ENCODE measurements around the gene SERPINB8. TPM values are rescaled to one million over a fixed set of nuclear protein-coding genes. Genes with fewer than 3 reads are reported as not detected.

SERPINB8 gene
- total and polyA plus RNA-seq, 4 donors = 5.7 to 29.6 (median 19.1) TPM

DNA sequence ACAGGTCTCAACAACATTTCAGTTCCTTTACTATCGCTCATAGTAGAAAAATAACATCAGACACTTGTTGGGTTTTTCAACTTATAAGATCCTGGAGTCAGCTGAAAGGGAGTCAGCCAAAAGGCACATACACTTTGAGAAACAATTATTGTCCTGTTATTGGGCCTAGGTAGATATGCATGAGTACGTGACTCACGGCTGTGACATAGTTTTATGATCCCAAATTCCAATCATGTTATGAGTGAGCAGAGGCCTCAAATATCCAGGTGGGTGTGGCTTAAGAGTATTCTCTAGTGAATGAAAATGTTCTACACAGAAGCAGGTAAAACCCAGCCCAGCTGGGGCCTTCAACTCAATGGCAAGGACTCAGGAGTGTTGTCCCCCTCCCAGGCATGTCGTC lies 27.2 kb downstream of the SERPINB8 start:
- Histone ChIP-seq H3K4me3 (no peak overlapping the region), H3K4me1 (ENCODE audit: control insufficient read depth in 5 of 5, insufficient read depth in 5 of 5, low read length in 5 of 5) (no peaks in the 10 kb centered on the region), H3K27ac (ENCODE audit: low read depth in 1 of 2, low read length in 1 of 2) (no peak overlapping the region), H3K9ac (ENCODE audit: insufficient read depth in 1 of 2, low read length in 2 of 2) (no peak overlapping the region), H3K36me3 (ENCODE audit: control insufficient read depth in 4 of 4, insufficient read depth in 4 of 4, low read length in 4 of 4) (no peaks in the 10 kb centered on the region), H3K9me3 (ENCODE audit: control insufficient read depth in 4 of 4, insufficient read depth in 3 of 4, low read length in 3 of 4) (peaks cover 0 to 10% (median 0%) of the 10 kb centered on the region in 4 donors), H3K27me3 (ENCODE audit: control insufficient read depth in 3 of 3, insufficient read depth in 3 of 3, low read length in 2 of 3) (peaks cover 0 to 2% (median 0%) of the 10 kb centered on the region in 3 donors)
- DNase-seq = no peak
- TF ChIP-seq, protein P1, sequence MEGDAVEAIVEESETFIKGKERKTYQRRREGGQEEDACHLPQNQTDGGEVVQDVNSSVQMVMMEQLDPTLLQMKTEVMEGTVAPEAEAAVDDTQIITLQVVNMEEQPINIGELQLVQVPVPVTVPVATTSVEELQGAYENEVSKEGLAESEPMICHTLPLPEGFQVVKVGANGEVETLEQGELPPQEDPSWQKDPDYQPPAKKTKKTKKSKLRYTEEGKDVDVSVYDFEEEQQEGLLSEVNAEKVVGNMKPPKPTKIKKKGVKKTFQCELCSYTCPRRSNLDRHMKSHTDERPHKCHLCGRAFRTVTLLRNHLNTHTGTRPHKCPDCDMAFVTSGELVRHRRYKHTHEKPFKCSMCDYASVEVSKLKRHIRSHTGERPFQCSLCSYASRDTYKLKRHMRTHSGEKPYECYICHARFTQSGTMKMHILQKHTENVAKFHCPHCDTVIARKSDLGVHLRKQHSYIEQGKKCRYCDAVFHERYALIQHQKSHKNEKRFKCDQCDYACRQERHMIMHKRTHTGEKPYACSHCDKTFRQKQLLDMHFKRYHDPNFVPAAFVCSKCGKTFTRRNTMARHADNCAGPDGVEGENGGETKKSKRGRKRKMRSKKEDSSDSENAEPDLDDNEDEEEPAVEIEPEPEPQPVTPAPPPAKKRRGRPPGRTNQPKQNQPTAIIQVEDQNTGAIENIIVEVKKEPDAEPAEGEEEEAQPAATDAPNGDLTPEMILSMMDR (IDR thresholded peaks at IDR 0.05; ENCODE audit: control extremely low read depth, extremely low read depth) = no peak
- 86% methylated on average over 4 of the region's 4 CpGs for WGBS, 2 donors
- ATAC-seq (ENCODE audit: insufficient read depth, low FRiP score) = no peak

DNA sequence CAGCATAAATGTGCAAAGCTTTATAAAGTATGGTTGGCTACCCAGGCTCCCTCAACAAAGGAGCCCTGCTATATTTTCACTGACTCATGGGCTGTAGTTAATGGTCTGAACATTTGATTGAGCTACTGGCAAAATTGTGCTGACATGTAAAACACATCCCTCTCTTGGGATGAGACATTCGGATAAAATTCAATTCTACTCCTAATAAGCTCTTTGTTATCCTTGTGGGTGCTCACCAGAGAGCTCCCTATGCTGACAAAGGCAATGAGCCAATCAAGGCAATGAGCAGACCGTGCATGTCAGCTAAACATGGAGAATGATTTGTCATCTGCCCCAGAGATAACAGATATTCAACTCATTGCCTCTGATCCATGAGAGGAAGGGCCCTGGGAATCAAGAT lies 27.7 kb downstream of the SERPINB8 start:
- Histone ChIP-seq H3K27me3 (ENCODE audit: control insufficient read depth in 3 of 3, insufficient read depth in 3 of 3, low read length in 2 of 3) (peaks cover 0 to 4% (median 0%) of the 10 kb centered on the region in 3 donors), H3K27ac (ENCODE audit: low read depth in 1 of 2, low read length in 1 of 2) (no peak overlapping the region), H3K9me3 (ENCODE audit: control insufficient read depth in 4 of 4, insufficient read depth in 3 of 4, low read length in 3 of 4) (peaks cover 0 to 10% (median 0%) of the 10 kb centered on the region in 4 donors), H3K9ac (ENCODE audit: insufficient read depth in 1 of 2, low read length in 2 of 2) (no peak overlapping the region), H3K4me3 (no peak overlapping the region), H3K4me1 (ENCODE audit: control insufficient read depth in 5 of 5, insufficient read depth in 5 of 5, low read length in 5 of 5) (no peaks in the 10 kb centered on the region), H3K36me3 (ENCODE audit: control insufficient read depth in 4 of 4, insufficient read depth in 4 of 4, low read length in 4 of 4) (no peaks in the 10 kb centered on the region)
- ATAC-seq (ENCODE audit: insufficient read depth, low FRiP score) (no peak), DNase-seq (no peak)
- TF ChIP-seq, protein P1 (IDR thresholded peaks at IDR 0.05; ENCODE audit: control extremely low read depth, extremely low read depth) = no peak
- WGBS, 2 donors = 89 to 95% methylated on average over 2 of the region's 2 CpGs

DNA sequence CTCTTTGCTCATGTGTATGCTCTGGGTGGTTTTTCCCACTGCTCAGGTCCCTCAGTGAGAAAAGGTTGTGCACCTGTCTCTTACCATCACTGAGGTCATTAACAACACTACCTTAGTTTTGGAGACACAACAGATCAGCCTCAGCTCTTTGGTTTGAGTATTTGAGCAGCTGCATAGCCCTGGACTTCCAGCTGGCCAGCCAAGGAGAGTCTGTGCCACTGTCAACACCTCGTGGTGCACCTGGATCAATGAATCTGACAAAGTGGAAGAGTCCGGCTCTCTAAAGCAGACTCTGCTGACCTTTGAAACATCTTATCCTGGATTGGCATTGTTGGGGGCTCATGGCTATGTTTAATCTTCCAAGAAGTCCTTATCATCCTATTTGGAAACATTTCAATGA lies 30.0 kb downstream of the SERPINB8 start:
- no peak overlapping the region for H3K4me3 ChIP-seq
- H3K9ac ChIP-seq (ENCODE audit: insufficient read depth in 1 of 2, low read length in 2 of 2) = no peak overlapping the region
- ATAC-seq (ENCODE audit: insufficient read depth, low FRiP score) = no peak
- DNase-seq = no peak
- no peak overlapping the region for H3K27ac ChIP-seq (ENCODE audit: low read depth in 1 of 2, low read length in 1 of 2)
- TF ChIP-seq, protein P1 (IDR thresholded peaks at IDR 0.05; ENCODE audit: control extremely low read depth, extremely low read depth) = no peak
- H3K27me3 ChIP-seq (ENCODE audit: control insufficient read depth in 3 of 3, insufficient read depth in 3 of 3, low read length in 2 of 3) = peaks cover 0 to 9% (median 5%) of the 10 kb centered on the region in 3 donors
- H3K9me3 ChIP-seq (ENCODE audit: control insufficient read depth in 4 of 4, insufficient read depth in 3 of 4, low read length in 3 of 4) = peaks cover 0 to 10% (median 0%) of the 10 kb centered on the region in 4 donors
- WGBS, 2 donors = 86 to 95% methylated on average over 2 of the region's 2 CpGs
- H3K4me1 ChIP-seq (ENCODE audit: control insufficient read depth in 5 of 5, insufficient read depth in 5 of 5, low read length in 5 of 5) = no peaks in the 10 kb centered on the region
- H3K36me3 ChIP-seq (ENCODE audit: control insufficient read depth in 4 of 4, insufficient read depth in 4 of 4, low read length in 4 of 4) = no peaks in the 10 kb centered on the region

DNA sequence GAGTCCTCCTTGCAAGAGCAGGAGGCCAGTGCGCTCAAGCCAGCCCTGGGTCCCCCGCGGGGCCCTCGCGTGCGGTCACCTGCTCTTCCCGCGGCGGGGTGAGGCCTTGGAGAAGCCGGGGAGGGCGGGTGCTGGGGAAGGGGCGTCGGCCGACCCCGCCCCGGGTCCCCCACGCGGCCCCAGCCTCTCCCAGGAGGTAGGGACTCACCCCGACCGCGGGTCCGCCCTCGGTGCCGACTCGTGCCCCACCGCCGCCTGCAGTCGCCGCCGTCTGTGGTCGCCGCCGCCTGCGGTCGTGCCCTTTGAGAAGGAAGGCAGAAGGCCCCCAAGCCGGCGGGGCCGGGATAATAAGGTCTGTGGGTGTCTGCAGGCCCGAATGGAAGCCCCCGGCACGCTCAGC lies 32.7 kb downstream of the SERPINB8 start:
- no peak overlapping the region for H3K4me3 ChIP-seq
- no peak overlapping the region for H3K9ac ChIP-seq (ENCODE audit: insufficient read depth in 1 of 2, low read length in 2 of 2)
- TF ChIP-seq, protein P1 (IDR thresholded peaks at IDR 0.05; ENCODE audit: control extremely low read depth, extremely low read depth) = no peak
- H3K27me3 ChIP-seq (ENCODE audit: control insufficient read depth in 3 of 3, insufficient read depth in 3 of 3, low read length in 2 of 3) = peaks cover 0 to 9% (median 5%) of the 10 kb centered on the region in 3 donors
- ATAC-seq (ENCODE audit: insufficient read depth, low FRiP score) = no peak
- H3K27ac ChIP-seq (ENCODE audit: low read depth in 1 of 2, low read length in 1 of 2) = no peak overlapping the region
- DNase-seq = no peak
- H3K4me1 ChIP-seq (ENCODE audit: control insufficient read depth in 5 of 5, insufficient read depth in 5 of 5, low read length in 5 of 5) = no peaks in the 10 kb centered on the region
- WGBS, 2 donors = 48 to 54% methylated on average over 36 to 41 of the region's 41 CpGs
- H3K9me3 ChIP-seq (ENCODE audit: control insufficient read depth in 4 of 4, insufficient read depth in 3 of 4, low read length in 3 of 4) = peaks cover 0 to 2% (median 0%) of the 10 kb centered on the region in 4 donors
- H3K36me3 ChIP-seq (ENCODE audit: control insufficient read depth in 4 of 4, insufficient read depth in 4 of 4, low read length in 4 of 4) = no peaks in the 10 kb centered on the region

Measured in lung (tissue), 12 donors.